GM19455 (cell line): ENCODE results near the gene CFAP126.
"Not testable (repeated sequence)": the region's sequence is repeated elsewhere in the genome, so short reads cannot be mapped to it uniquely, and the experiment has no call there.

Source experiments
- ATAC-seq: cut with Tn5 transposase; IDR thresholded peaks from one replicate; pipeline ENCODE4 v1.9.1; 2021; ENCODE audit not compliant: unreplicated experiment

The CFAP126 gene

GRCh38 chr1:161382214-161383019, 14.7 kb upstream of the CFAP126 start:
- ATAC-seq: no peak

- ATAC-seq: no peak
Observed at GRCh38 chr1:161381707-161382106, 14.0 kb upstream of the CFAP126 start.

GRCh38 chr1:161379071-161379470, 11.4 kb upstream of the CFAP126 start:
- ATAC-seq: no peak

GRCh38 chr1:161378014-161378413, 10.3 kb upstream of the CFAP126 start:
- no peak for ATAC-seq

- ATAC-seq: no peak
Observed at GRCh38 chr1:161374373-161374772, 6.7 kb upstream of the CFAP126 start.

GRCh38 chr1:161373442-161373841, 5.8 kb upstream of the CFAP126 start:
- no peak for ATAC-seq

GRCh38 chr1:161365207-161365606, 2.5 kb downstream of the CFAP126 start:
- ATAC-seq: no peak

- ATAC-seq: no peak
Observed at GRCh38 chr1:161364332-161364731, 3.3 kb downstream of the CFAP126 start.

- no peak for ATAC-seq
Observed at GRCh38 chr1:161359291-161359690, 8.4 kb downstream of the CFAP126 start.

- ATAC-seq: no peak
Observed at GRCh38 chr1:161357073-161357472, 10.6 kb downstream of the CFAP126 start.

GRCh38 chr1:161351482-161351881, 16.2 kb downstream of the CFAP126 start:
- ATAC-seq: no peak

GRCh38 chr1:161350671-161351070, 17.0 kb downstream of the CFAP126 start:
- no peak for ATAC-seq

GRCh38 chr1:161342821-161343220, 24.9 kb downstream of the CFAP126 start:
- no peak for ATAC-seq

GRCh38 chr1:161342177-161342576, 25.5 kb downstream of the CFAP126 start:
- ATAC-seq: no peak

GRCh38 chr1:161335796-161336195, 31.9 kb downstream of the CFAP126 start:
- ATAC-seq: no peak

- no peak for ATAC-seq
Observed at GRCh38 chr1:161333166-161333565, 34.5 kb downstream of the CFAP126 start.

- no peak for ATAC-seq
Observed at GRCh38 chr1:161330346-161330745, 37.3 kb downstream of the CFAP126 start.

GRCh38 chr1:161324020-161324419, 43.7 kb downstream of the CFAP126 start:
- ATAC-seq: no peak

- ATAC-seq: not testable (repeated sequence)
Observed at GRCh38 chr1:161315841-161316674, 51.6 kb downstream of the CFAP126 start.
